HK-2 (cell line): Measurements from ENCODE around the gene FPGS.
"Not testable (repeated sequence)": the region's sequence is repeated elsewhere in the genome, so short reads cannot be mapped to it uniquely, and the experiment has no call there.

Source experiments
- DNase-seq: peaks from one replicate; pipeline ENCODE4 v3.0.0-alpha.2; 2018; ENCODE audit not compliant: unreplicated experiment

Gene FPGS

GRCh38 chr9:127838375-127839078 lies 35.8 kb downstream of the FPGS start:
- peak; percentile 95 for DNase-seq

- DNase-seq: no peak
These were observed 38.6 kb downstream of the FPGS start for GRCh38 chr9:127841087-127841835.

- no peak for DNase-seq
These were observed 42.2 kb downstream of the FPGS start for GRCh38 chr9:127844821-127845359.

DNA sequence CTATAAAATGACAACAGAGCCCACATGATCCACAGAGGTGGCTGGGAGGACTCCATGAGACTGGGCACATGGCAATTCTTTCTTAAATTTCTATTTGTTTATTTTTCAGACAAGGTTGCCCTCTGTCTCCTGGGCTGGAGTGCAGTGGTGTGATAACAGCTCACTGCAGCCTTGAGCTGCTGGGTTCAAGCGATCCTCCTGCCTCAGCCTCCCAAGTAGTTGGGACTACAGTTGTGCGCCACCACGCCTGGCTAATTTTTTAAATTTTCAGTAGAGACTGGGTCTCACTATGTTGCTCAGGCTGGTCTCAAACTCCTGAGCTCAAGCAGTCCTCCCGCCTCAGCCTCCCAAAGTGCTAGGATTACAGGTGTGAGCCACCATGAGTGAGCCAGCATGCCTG lies 42.9 kb downstream of the FPGS start:
- DNase-seq: not testable (repeated sequence)

GRCh38 chr9:127846443-127847177 lies 43.9 kb downstream of the FPGS start:
- no peak for DNase-seq

DNA sequence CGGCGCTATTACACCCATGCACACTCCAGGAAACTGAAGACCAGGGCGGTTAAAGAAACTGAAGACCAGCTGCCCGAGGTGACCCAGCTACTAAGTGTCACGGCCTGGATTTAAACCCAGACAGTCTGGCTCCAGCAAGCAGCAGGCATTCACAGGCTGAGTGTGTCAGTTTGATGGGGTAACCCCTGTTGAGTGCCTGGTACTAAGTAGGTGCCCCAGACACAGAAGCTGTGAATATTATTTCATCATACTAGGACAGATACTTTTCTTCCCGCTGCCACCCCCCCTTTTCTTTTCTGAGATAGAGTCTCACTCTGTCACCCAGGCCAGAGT lies 44.5 kb downstream of the FPGS start:
- DNase-seq: no peak

GRCh38 chr9:127847833-127848755 lies 45.4 kb downstream of the FPGS start:
- DNase-seq: no peak

GRCh38 chr9:127848756-127849504 lies 46.2 kb downstream of the FPGS start:
- no peak for DNase-seq

- DNase-seq: no peak
These were observed 47.7 kb downstream of the FPGS start for GRCh38 chr9:127850286-127850830.

GRCh38 chr9:127852829-127853228 lies 50.1 kb downstream of the FPGS start:
- no peak for DNase-seq

- no peak for DNase-seq
These were observed 50.9 kb downstream of the FPGS start for GRCh38 chr9:127853312-127854183.

- no peak for DNase-seq
These were observed 51.6 kb downstream of the FPGS start, which contains the start of gene ENG for GRCh38 chr9:127854184-127854806. Gene ENG, minus strand, starts transcription at chr9:127854658. Its CDS starts 303 bp downstream, at chr9:127854355.

DNA sequence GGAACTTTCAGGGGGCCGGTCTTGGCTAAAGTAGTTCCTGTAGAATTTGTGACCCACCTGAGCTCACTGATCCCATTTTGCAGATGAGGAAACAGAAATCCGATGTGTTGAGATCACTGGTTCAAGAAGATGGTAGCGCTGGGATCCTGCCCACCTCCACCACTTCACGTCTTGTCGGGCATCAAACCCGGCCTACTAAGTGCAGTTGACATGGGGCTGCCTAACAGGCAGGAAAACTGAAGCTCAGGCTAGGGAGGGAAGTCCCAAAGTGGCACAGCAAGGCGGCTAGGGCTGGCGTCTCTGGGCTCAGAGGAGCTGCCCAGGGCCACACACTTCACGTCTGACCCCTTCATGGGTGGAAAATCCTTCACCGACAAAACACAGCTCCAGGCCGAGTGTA lies 52.3 kb downstream of the FPGS start:
- no peak for DNase-seq

DNA sequence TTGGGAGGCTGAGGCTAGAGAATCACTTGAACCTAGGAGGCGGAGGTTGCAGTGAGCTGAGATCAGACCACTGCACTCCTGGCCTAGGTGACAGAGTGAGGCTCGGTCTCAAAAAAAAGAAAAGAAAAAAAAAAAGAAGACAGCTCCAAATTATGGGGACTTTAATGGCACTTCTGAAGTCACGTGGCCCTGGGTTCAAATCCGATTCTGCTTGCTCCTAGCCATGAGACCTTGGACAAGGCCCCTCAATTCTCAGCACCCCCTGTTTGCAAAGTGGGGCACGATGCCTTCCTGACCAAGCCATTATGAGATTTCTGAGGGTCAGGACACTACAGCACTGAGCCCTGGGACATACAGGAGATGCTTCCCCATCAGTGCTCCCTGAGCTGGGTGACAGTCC lies 52.8 kb downstream of the FPGS start:
- no peak for DNase-seq

GRCh38 chr9:127856094-127856728 lies 53.5 kb downstream of the FPGS start:
- DNase-seq: no peak

DNA sequence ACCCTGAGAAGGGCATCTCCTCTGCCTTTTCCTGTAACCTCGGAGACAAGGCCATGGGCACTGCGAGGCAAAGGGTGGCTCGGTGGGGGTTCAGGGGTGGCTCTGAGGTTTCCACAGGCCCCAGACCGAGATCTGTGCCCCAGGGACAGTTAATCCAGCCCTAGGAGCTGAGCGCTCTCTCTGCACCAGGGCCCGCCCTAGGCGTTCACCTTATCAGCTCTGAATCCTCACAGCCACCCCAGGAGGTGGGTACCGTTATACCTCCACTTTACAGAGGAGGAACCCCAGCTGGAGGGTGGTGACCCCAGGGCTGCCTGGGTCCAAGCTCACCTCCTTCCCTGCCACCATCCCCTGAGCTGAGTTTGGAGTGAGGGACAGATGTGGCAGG lies 54.0 kb downstream of the FPGS start:
- no peak for DNase-seq

DNA sequence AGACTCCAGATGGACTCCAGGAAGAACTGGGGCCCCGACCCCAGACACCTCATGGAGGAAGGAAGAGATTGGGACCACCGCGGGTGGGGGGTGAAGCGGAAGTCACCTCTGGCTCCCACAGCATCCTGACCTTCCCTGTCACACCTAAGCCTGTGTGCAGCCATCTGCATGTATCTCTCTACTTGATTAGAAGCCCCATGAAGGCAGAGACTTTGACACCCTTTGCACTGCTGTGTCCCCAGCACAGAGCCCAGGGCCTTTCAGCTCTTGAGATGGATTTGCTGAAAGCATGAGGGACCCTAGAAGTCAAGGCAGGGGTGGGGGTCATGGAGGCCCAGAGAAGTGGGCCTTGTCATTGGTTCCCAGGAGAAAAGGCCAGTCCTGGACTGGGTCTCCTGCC lies 54.6 kb downstream of the FPGS start:
- DNase-seq: no peak

GRCh38 chr9:127858041-127858512 lies 55.4 kb downstream of the FPGS start:
- DNase-seq: no peak
